OCI-LY7 (cell line): ENCODE measurements around the gene PCYT1A. TPM values are rescaled to one million over a fixed set of nuclear protein-coding genes. Genes with fewer than 3 reads are reported as not detected.

Experiments
- BruUV-seq: library from RNA; stranded (reverse); fragments of 400-500 nt; replicated peaks from 2 replicates; lab custom pipeline; 2021; lab: Mats Ljungman, UMichigan
- CTCF ChIA-PET: fragments of 300-600 bp; sonication (Branson Sonifier 250); formaldehyde crosslinking; loops from one replicate; lab custom pipeline; 2022; ENCODE audit warnings: antibody characterized with exemption; ENCODE audit not compliant: unreplicated experiment; lab: Charles Lee
- POLR2A ChIA-PET: fragments of 300-600 bp; sonication (Branson Sonifier 250); formaldehyde crosslinking; loops from one replicate; lab custom pipeline; 2022; ENCODE audit warnings: antibody characterized with exemption; lab: Charles Lee
- DNase-seq: peaks from one replicate; pipeline ENCODE4 v3.0.0-alpha.2; 2015; ENCODE audit warnings: low spot score
- H2AFZ ChIP-seq: fragments of 200-600 bp; sonication (generic), shearing (Covaris generic); 2 replicates; pipeline ENCODE4 v1.6.1; 2014; ENCODE audit warnings: mild to moderate bottlenecking, antibody characterized with exemption, low read length, moderate library complexity
- H3K27ac ChIP-seq: fragments of 200-600 bp; sonication (generic); 2 replicates; pipeline ENCODE4 v1.5.1; 2014; ENCODE audit warnings: mixed run types, low read depth, mild to moderate bottlenecking, moderate library complexity, low read length, inconsistent platforms; ENCODE audit not compliant: poor library complexity, severe bottlenecking
- H3K36me3 ChIP-seq: fragments of 200-600 bp; sonication (generic); 2 replicates; pipeline ENCODE4 v1.6.1; 2014; ENCODE audit warnings: mild to moderate bottlenecking, antibody characterized with exemption, low read length, moderate library complexity, mixed read lengths; ENCODE audit not compliant: insufficient read depth
- H3K4me1 ChIP-seq: fragments of 200-600 bp; sonication (generic); 2 replicates; pipeline ENCODE4 v1.5.1; 2014; ENCODE audit warnings: mild to moderate bottlenecking, low read length; ENCODE audit not compliant: insufficient read depth, poor library complexity, severe bottlenecking
- H3K4me2 ChIP-seq: fragments of 200-600 bp; sonication (generic); 2 replicates; pipeline ENCODE4 v1.6.1; 2014; ENCODE audit warnings: mild to moderate bottlenecking, low read length
- H3K4me3 ChIP-seq: fragments of 200-600 bp; sonication (generic); 2 replicates; pipeline ENCODE4 v1.5.1; 2014; ENCODE audit warnings: mild to moderate bottlenecking, low read depth, low read length; ENCODE audit not compliant: poor library complexity, severe bottlenecking
- H3K79me2 ChIP-seq: fragments of 200-600 bp; sonication (generic); 2 replicates; pipeline ENCODE4 v1.6.1; 2016; ENCODE audit warnings: low read depth, mild to moderate bottlenecking, low read length, moderate library complexity, mixed read lengths; ENCODE audit not compliant: insufficient read depth
- H3K9me2 ChIP-seq: fragments of 200-600 bp; sonication (generic); 2 replicates; pipeline ENCODE4 v1.6.1; 2016; ENCODE audit warnings: mild to moderate bottlenecking, low read length, mixed read lengths; ENCODE audit not compliant: insufficient read depth
- H3K9me3 ChIP-seq: fragments of 200-600 bp; sonication (generic); 2 replicates; pipeline ENCODE4 v1.6.1; 2014; ENCODE audit warnings: mild to moderate bottlenecking, mixed run types, low read length, mixed read lengths
- H4K20me1 ChIP-seq: fragments of 200-600 bp; sonication (generic); 2 replicates; pipeline ENCODE4 v1.6.1; 2014; ENCODE audit warnings: mild to moderate bottlenecking, antibody characterized with exemption, low read length, moderate library complexity, mixed read lengths; ENCODE audit not compliant: insufficient read depth
- CTCF ChIP-seq: fragments of 200-600 bp; sonication (generic); conservative IDR thresholded peaks from 2 replicates; pipeline ENCODE4 v1.5.1; 2014; ENCODE audit warnings: mild to moderate bottlenecking, antibody characterized with exemption, low read length, moderate library complexity, mixed read lengths
- EZH2phosphoT487 ChIP-seq: fragments of 200-600 bp; sonication (generic); IDR thresholded peaks from 2 replicates; pipeline ENCODE4 v1.6.1; 2018; ENCODE audit warnings: low read depth, borderline replicate concordance, mild to moderate bottlenecking, mixed run types, antibody characterized with exemption, low read length, moderate library complexity, mixed read lengths
- intact Hi-C: fragments of 100-400 bp; cut with micrococcal nuclease; formaldehyde crosslinking; loops from one replicate; pipeline ENCODE4 v1.10.0; 2022; ENCODE audit not compliant: unreplicated experiment
- total RNA-seq, 2 experiments: library from RNA; depleted of rRNA in 1 of 2; stranded (reverse); fragments of >200 nt in 1 of 2; shearing (Covaris generic) in 1 of 2; gene quantifications; 2 replicates each; pipeline ENCODE4 v1.2.3, GENCODE V29; 2014 to 2022

The PCYT1A gene
- total RNA-seq, 2 experiments from 2014 or later = 21.6 to 27.1 TPM

- H3K9me2 ChIP-seq = no peaks in the 10 kb centered on the region
- peaks cover 5% of the 10 kb centered on the region; the same call in 1 of the 2 replicates for H3K36me3 ChIP-seq
- intact Hi-C loops = loop anchor here (10.0 kb wide), 1 partner anchor 189 kb away; no protein-coding TSS in a partner anchor
- no peak overlapping the region for H3K27ac ChIP-seq
- BruUV-seq = no TSS peak
- H4K20me1 ChIP-seq = no peaks in the 10 kb centered on the region
- H3K9me3 ChIP-seq = no peaks in the 10 kb centered on the region
- ChIA-PET CTCF (no interaction called here), POLR2A (interaction anchor here (0.6 to 1.1 kb wide), 2 partner anchors 9 to 226 kb away, joined by 3 read pairs; no protein-coding TSS in a partner anchor)
- no peaks in the 10 kb centered on the region for H3K79me2 ChIP-seq
- H3K4me3 ChIP-seq = no peak overlapping the region
- TF ChIP-seq EZH2phosphoT487 (no peak), CTCF (no peak)
- H3K4me2 ChIP-seq = no peak overlapping the region
- H2AFZ ChIP-seq = no peak overlapping the region
- DNase-seq = no peak
- no peaks in the 10 kb centered on the region for H3K4me1 ChIP-seq
Observed at GRCh38 chr3:196255776-196256175, 31.8 kb downstream of the PCYT1A start.

DNA sequence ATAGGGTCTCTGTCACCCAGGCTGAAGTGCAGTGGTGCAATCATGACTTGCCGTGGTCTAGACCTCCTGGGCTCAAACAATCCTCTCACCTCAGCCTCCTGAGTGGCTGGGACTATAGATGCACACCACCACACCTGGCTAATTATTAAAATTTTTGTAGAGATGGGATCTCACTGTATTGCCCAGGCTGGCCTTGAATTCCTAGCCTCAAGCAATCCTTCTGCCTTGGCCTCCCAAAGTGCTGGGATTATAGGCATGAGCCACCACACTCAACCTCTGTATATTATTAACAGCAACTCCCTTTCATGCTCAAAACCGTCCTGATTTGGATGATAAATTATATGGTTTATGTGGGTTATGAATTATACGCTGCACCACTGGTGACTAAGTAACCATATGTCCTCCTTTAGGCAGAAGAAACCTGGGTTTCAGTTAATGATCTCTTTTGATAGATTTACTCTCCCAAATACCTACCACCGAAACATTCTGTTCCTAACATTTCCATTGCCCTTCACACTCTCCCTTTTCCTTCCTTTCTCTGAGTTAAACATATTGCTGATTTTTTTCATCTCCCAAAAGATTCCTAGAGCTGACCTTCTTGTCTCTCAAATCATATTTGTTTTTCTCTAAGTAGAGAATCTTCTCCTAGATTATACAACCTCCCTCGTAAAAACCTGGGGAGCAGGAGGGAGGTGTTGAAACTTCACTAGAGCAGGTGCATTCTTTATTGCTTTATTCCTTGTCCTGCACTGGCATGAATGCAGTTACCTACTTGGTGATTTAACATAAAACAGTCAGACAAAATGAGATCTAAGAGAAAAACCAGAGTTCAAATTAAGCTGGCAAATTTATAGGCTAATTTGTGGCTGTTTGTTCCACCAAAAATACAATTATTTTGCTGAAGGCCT lies 32.9 kb downstream of the PCYT1A start:
- Histone ChIP-seq H3K4me1 (no peaks in the 10 kb centered on the region), H4K20me1 (no peaks in the 10 kb centered on the region), H3K9me3 (no peaks in the 10 kb centered on the region), H3K36me3 (peaks cover 3% of the 10 kb centered on the region; the same call in 1 of the 2 replicates), H3K4me2 (no peak overlapping the region), H3K4me3 (no peak overlapping the region), H3K9me2 (no peaks in the 10 kb centered on the region), H2AFZ (no peak overlapping the region), H3K79me2 (no peaks in the 10 kb centered on the region), H3K27ac (no peak overlapping the region)
- ChIA-PET CTCF (no interaction called here), POLR2A (interaction anchor here (0.6 to 1.1 kb wide), 2 partner anchors 10 to 227 kb away, joined by 3 read pairs; no protein-coding TSS in a partner anchor)
- TF ChIP-seq EZH2phosphoT487 = no peak
- no peak for DNase-seq
- BruUV-seq = no TSS peak
- intact Hi-C loops = loop anchor here (10.0 kb wide), 1 partner anchor 190 kb away; no protein-coding TSS in a partner anchor

DNA sequence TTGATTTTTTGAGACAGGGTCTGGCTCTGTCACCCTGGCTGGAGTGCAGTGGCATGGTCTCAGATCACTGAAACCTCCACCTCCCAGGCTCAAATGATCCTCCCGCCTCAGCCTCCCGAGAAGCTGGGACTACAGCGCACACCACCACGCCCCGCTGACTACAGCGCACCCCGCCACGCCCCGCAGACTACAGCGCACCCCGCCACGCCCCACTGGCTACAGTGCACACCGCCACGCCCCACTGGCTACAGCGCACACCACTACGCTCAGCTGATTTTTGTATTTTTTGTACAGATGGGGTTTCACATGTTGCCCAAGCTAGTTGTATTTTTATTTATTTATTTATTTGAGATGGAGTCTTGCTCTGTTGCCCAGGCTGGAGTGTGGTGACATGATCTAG lies 35.6 kb downstream of the PCYT1A start:
- BruUV-seq = no TSS peak
- intact Hi-C loops = loop anchor here (10.0 kb wide), 1 partner anchor 193 kb away; no protein-coding TSS in a partner anchor

More for the DNA sequence above, 35.6 kb downstream of the PCYT1A start:
- ChIA-PET CTCF (interaction anchor here (0.5 kb wide), 1 partner anchor 234 kb away, joined by 4 read pairs; no protein-coding TSS in a partner anchor), POLR2A (interaction anchor here (0.6 kb wide), 2 partner anchors 271 to 273 kb away, joined by 3 read pairs; no protein-coding TSS in a partner anchor)
- Histone ChIP-seq H3K36me3 (peaks cover 6% of the 10 kb centered on the region), H3K79me2 (no peaks in the 10 kb centered on the region), H4K20me1 (no peaks in the 10 kb centered on the region), H3K27ac (no peak overlapping the region), H3K4me3 (no peak overlapping the region), H3K9me2 (no peaks in the 10 kb centered on the region), H3K4me2 (no peak overlapping the region), H2AFZ (no peak overlapping the region), H3K9me3 (no peaks in the 10 kb centered on the region), H3K4me1 (no peaks in the 10 kb centered on the region)
- DNase-seq = no peak
- TF ChIP-seq CTCF (no peak), EZH2phosphoT487 (no peak)
